BE2C (cell line): ENCODE results near the gene CBR1.
"Not testable (repeated sequence)": the region's sequence is repeated elsewhere in the genome, so short reads cannot be mapped to it uniquely, and the experiment has no call there.

Source experiments
- DNase-seq: peaks from one replicate; pipeline ENCODE4 v3.0.0-alpha.2; 2020
- H3K27me3 ChIP-seq: fragments of 250-450 bp; sonication (Bioruptor Pico); 2 replicates; pipeline ENCODE4 v1.5.1; 2020; ENCODE audit warnings: mild to moderate bottlenecking
- H3K36me3 ChIP-seq: fragments of 250-450 bp; sonication (Bioruptor Pico); 2 replicates; pipeline ENCODE4 v1.5.1; 2020; ENCODE audit warnings: mild to moderate bottlenecking
- H3K4me1 ChIP-seq: fragments of 250-450 bp; sonication (Bioruptor Pico); 2 replicates; pipeline ENCODE4 v1.5.1; 2020
- H3K4me3 ChIP-seq: 2 replicates; pipeline ENCODE4 v1.5.1; 2011; ENCODE audit warnings: low read depth, low read length
- H3K9me3 ChIP-seq: fragments of 250-450 bp; sonication (Bioruptor Pico); 2 replicates; pipeline ENCODE4 v1.5.1; 2020
- CTCF ChIP-seq: IDR thresholded peaks from 2 replicates; pipeline ENCODE4 v1.5.1; 2012; ENCODE audit warnings: mild to moderate bottlenecking, low read depth, low read length

The CBR1 gene

DNA sequence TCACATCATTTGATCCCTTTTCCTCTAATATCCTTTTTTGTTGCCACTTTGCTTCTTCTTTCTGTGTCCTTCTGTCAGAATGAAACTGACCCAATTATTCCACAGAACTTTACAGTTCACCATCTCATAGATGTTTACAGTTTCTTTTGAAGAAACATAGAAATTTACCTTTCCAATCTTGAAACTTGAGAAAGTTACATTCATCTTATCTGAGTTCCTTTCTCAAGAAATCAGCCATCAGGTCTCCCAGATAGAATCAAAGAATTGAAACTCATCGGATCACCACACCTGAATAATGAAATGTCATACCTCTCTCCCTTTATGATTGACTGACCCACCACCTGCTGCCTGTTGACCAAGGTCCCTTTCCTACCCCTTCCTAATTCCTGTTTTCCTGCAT is 23.7 kb downstream of the CBR1 start:
- Histone ChIP-seq H3K36me3 (no peaks in the 10 kb centered on the region), H3K27me3 (peaks cover 4% of the 10 kb centered on the region; the same call in 1 of the 2 replicates), H3K9me3 (no peaks in the 10 kb centered on the region), H3K4me3 (no peak overlapping the region), H3K4me1 (no peaks in the 10 kb centered on the region)
- no peak for DNase-seq
- TF ChIP-seq CTCF, result no peak

- Histone ChIP-seq H3K36me3 (no peaks in the 10 kb centered on the region), H3K27me3 (peaks cover 4% of the 10 kb centered on the region; the same call in 1 of the 2 replicates), H3K9me3 (no peaks in the 10 kb centered on the region), H3K4me1 (no peaks in the 10 kb centered on the region), H3K4me3 (no peak overlapping the region)
- TF ChIP-seq CTCF, result no peak
- no peak for DNase-seq
Observed at GRCh38 chr21:36096398-36097290, 26.8 kb downstream of the CBR1 start.

- Histone ChIP-seq H3K9me3 (no peaks in the 10 kb centered on the region), H3K4me1 (no peaks in the 10 kb centered on the region), H3K4me3 (no peak overlapping the region), H3K36me3 (no peaks in the 10 kb centered on the region), H3K27me3 (peaks cover 4% of the 10 kb centered on the region; the same call in 1 of the 2 replicates)
- no peak for TF ChIP-seq CTCF
- DNase-seq, result no peak
Observed at GRCh38 chr21:36097427-36098181, 27.8 kb downstream of the CBR1 start.

GRCh38 chr21:36098182-36098532 is 28.3 kb downstream of the CBR1 start:
- no peak for DNase-seq
- Histone ChIP-seq H3K36me3 (no peaks in the 10 kb centered on the region), H3K4me1 (no peaks in the 10 kb centered on the region), H3K27me3 (peaks cover 4% of the 10 kb centered on the region; the same call in 1 of the 2 replicates), H3K4me3 (no peak overlapping the region), H3K9me3 (no peaks in the 10 kb centered on the region)
- no peak for TF ChIP-seq CTCF

DNA sequence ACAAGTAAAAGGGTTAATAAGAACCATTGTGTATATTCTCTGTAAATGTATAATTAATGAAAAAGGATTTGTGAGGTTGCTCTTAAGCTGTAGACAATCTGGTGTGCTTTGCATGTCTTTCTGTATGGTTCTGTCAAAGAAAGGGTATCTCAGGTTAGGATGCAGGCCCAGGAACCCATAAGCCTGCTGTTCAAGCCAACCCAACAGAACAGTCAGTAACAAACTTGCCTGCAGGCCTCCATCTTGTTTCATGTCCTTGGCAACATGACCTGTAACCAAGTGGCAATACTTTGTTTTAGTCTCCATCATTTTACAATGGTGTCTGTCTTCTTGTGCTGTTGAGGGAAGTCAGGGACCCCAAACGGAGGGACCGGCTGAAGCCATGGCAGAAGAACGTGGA is 29.2 kb downstream of the CBR1 start:
- Histone ChIP-seq H3K27me3 (peaks cover 1% of the 10 kb centered on the region; the same call in 1 of the 2 replicates), H3K9me3 (no peaks in the 10 kb centered on the region), H3K4me1 (no peaks in the 10 kb centered on the region), H3K4me3 (no peak overlapping the region), H3K36me3 (no peaks in the 10 kb centered on the region)
- no peak for DNase-seq
- no peak for TF ChIP-seq CTCF

DNA sequence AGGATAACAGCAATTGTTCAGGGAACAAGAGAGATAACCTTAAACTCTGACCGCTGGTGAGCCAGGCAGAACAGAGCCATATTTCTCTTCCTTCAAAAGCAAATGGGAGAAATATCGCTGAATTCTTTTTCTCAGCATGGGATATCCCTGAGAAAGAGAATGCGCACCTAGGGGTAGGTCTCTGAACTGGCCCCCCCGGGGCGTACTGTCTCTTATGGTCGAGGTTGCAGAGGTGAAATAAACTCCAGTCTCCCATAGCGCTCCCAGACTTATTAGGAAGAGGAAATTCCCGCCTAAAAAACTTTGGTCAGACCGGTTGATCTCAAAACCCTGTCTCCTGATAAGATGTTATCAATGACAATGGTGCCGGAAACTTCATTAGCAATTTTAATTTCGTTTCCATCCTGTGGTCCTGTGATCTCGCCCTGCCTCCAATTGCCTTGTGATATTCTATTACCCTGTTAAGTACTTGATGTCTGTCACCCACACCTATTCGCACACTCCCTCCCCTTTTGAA is 29.9 kb downstream of the CBR1 start:
- not testable (repeated sequence) for H3K27me3 ChIP-seq, H3K4me1 ChIP-seq, H3K4me3 ChIP-seq, DNase-seq, H3K36me3 ChIP-seq, H3K9me3 ChIP-seq
